WTC11 (cell line): ENCODE data around the gene HOXD8. TPM values are rescaled to one million over a fixed set of nuclear protein-coding genes. Genes with fewer than 3 reads are reported as not detected.

Experiments used
- ATAC-seq: fragments of 200-7000 bp; cut with Tn5 transposase; 2 replicates; pipeline ENCODE4 v1.10.0; 2021; ENCODE audit warnings: mild to moderate bottlenecking, moderate library complexity
- CTCF ChIA-PET: fragments of 300-600 bp; sonication (Branson Sonifier 250); formaldehyde crosslinking; loops from one replicate; lab custom pipeline; 2021; ENCODE audit warnings: antibody characterized with exemption; lab: Charles Lee
- POLR2A ChIA-PET: fragments of 350-600 bp; sonication (Branson Sonifier 250); formaldehyde crosslinking; loops from one replicate; lab custom pipeline; 2021; ENCODE audit warnings: antibody characterized with exemption; lab: Charles Lee
- DNase-seq: peaks from one replicate; pipeline ENCODE4 v3.0.0; 2021; ENCODE audit warnings: low spot score
- H3K27ac Mint-ChIP-seq: 2 replicates; pipeline ENCODE4 v1.8.0; 2021; ENCODE audit warnings: mixed read lengths
- H3K27me3 Mint-ChIP-seq: 2 replicates; pipeline ENCODE4 v1.8.0; 2021; ENCODE audit warnings: low read depth, mild to moderate bottlenecking, moderate library complexity, mixed read lengths
- H3K36me3 Mint-ChIP-seq: 2 replicates; pipeline ENCODE4 v1.8.0; 2021; ENCODE audit warnings: mixed read lengths
- H3K4me1 Mint-ChIP-seq: 2 replicates; pipeline ENCODE4 v1.8.0; 2022; ENCODE audit warnings: mixed read lengths
- H3K4me3 Mint-ChIP-seq: 2 replicates; pipeline ENCODE4 v1.8.0; 2021; ENCODE audit warnings: mild to moderate bottlenecking, moderate library complexity, mixed read lengths
- H3K9me3 Mint-ChIP-seq: 2 replicates; pipeline ENCODE4 v1.8.0; 2021; ENCODE audit warnings: mixed read lengths
- AFF4 ChIP-seq: sonication (generic); formaldehyde crosslinking; IDR thresholded peaks from 2 replicates; pipeline ENCODE4 v1.8.1; 2023; ENCODE audit warnings: mild to moderate bottlenecking, missing genetic modification reagents, borderline replicate concordance
- E2F1 ChIP-seq: sonication (generic); formaldehyde crosslinking; IDR thresholded peaks from 2 replicates; pipeline ENCODE4 v1.8.0; 2022; ENCODE audit warnings: mild to moderate bottlenecking, missing genetic modification reagents
- ERG ChIP-seq: fragments of 250-450 bp; sonication (Bioruptor Pico); IDR thresholded peaks from 2 replicates; pipeline ENCODE4 v1.8.0; 2021; ENCODE audit warnings: mild to moderate bottlenecking
- PRRX2 ChIP-seq: fragments of 250-450 bp; sonication (Bioruptor Pico); IDR thresholded peaks from 2 replicates; pipeline ENCODE4 v1.8.0; 2021; ENCODE audit warnings: mild to moderate bottlenecking
- ZBTB43 ChIP-seq: sonication (generic); formaldehyde crosslinking; IDR thresholded peaks from 2 replicates; pipeline ENCODE4 v1.8.1; 2023; ENCODE audit warnings: mild to moderate bottlenecking, missing genetic modification reagents
- ZNF121 ChIP-seq: sonication (generic); formaldehyde crosslinking; IDR thresholded peaks from 2 replicates; pipeline ENCODE4 v1.8.0; 2023; ENCODE audit warnings: missing genetic modification reagents
- ZNF232 ChIP-seq: sonication (generic); formaldehyde crosslinking; IDR thresholded peaks from 2 replicates; pipeline ENCODE4 v1.8.0; 2022; ENCODE audit warnings: mild to moderate bottlenecking, missing genetic modification reagents
- ZNF281 ChIP-seq: sonication (generic); formaldehyde crosslinking; IDR thresholded peaks from 2 replicates; pipeline ENCODE4 v1.8.0; 2023; ENCODE audit warnings: mild to moderate bottlenecking, missing genetic modification reagents
- total RNA-seq: library from RNA; stranded (reverse); gene quantifications from 3 replicates; pipeline ENCODE4 v1.2.3, GENCODE V29; 2021

The HOXD8 gene
- total RNA-seq, 1 experiment from 2014 or later = not detected

- Mint-ChIP-seq H3K4me3 (peak overlapping the region; percentile 45; the same call in 1 of the 2 replicates), H3K4me1 (peaks cover 23% of the 10 kb centered on the region)
- CTCF ChIA-PET = interaction anchor here (1.1 to 2.4 kb wide), 4 partner anchors 10 to 389 kb away, joined by 3 to 7 read pairs (median 4); no protein-coding TSS in a partner anchor
Measured at GRCh38 chr2:176165370-176166050, 36.0 kb downstream of the HOXD8 start.

More at GRCh38 chr2:176165370-176166050, 36.0 kb downstream of the HOXD8 start:
- peak; percentile 19 for ATAC-seq
- TF ChIP-seq PRRX2 (no peak), ZNF121 (CRISPR knock-in tag) (0 out of 2 replicates have a peak, but pooled peaks have one; percentile 50), AFF4 (CRISPR knock-in tag) (no peak), ZNF281 (CRISPR knock-in tag) (no peak), ZBTB43 (CRISPR knock-in tag) (no peak), ZNF232 (no peak), ERG (CRISPR knock-in tag) (no peak), E2F1 (CRISPR knock-in tag) (no peak)
- POLR2A ChIA-PET = interaction anchor here (1.1 kb wide), 1 partner anchor 14 kb away, joined by 3 read pairs; no protein-coding TSS in a partner anchor
- Mint-ChIP-seq H3K27me3 (peaks cover 100% of the 10 kb centered on the region), H3K27ac (no peak overlapping the region), H3K36me3 (no peaks in the 10 kb centered on the region), H3K9me3 (no peaks in the 10 kb centered on the region)
- peak; percentile 51 for DNase-seq
